T-helper 1 cell treated with Interleukin-12 subunit alpha and Interleukin-12 subunit beta and Interleukin-4 antibody, amounts not matched to agents 30 ng/mL and 1 ng/mL, for 36 hours (primary cell): ENCODE results near the gene FHIT. TPM values are rescaled to one million over a fixed set of nuclear protein-coding genes. Genes with fewer than 3 reads are reported as not detected.

Experiments
- intact Hi-C: fragments of 100-400 bp; cut with micrococcal nuclease; formaldehyde crosslinking; loops from one replicate; pipeline ENCODE4 v1.15.1; 2024
- total RNA-seq: library from RNA; stranded (reverse); gene quantifications from 2 replicates; pipeline ENCODE4 v1.2.3, GENCODE V29; 2022

FHIT gene
- total RNA-seq, 1 donor from 2014 or later, result 40.4 TPM

- intact Hi-C loops, result no loop called here
Observed at GRCh38 chr3:61172684-61173083, 78.6 kb downstream of the FHIT start.

GRCh38 chr3:61172203-61172602, 79.0 kb downstream of the FHIT start:
- intact Hi-C loops, result no loop called here

DNA sequence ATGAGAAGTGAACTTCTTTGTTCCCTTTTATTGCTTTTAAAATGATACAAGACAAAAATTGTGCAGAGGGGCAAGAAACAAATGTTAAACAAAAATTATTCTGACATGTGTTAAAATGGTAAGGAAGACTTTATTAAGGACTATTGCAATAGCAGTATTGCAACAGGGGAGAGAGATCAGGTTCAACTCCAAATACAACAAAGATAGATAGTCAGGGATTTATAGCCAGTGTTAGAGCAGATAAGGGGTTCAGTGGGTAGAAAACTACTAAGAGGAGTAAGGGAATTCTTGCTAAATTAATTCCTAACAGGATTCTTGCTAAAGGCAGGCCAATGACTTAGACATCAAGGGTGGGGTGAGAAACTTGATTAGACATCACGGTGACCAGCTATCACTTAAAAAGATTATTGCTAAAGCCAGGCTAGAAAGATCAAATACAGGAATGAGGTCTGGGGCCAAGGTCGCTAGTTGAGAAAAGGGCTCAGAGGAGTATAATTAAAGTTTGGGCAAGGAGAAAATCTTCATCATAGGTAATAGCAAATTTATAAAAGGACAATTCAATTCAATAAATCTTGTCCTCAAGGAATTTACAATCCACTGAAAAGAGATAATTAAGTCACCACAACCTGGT, 81.5 kb downstream of the FHIT start:
- intact Hi-C loops, result no loop called here

DNA sequence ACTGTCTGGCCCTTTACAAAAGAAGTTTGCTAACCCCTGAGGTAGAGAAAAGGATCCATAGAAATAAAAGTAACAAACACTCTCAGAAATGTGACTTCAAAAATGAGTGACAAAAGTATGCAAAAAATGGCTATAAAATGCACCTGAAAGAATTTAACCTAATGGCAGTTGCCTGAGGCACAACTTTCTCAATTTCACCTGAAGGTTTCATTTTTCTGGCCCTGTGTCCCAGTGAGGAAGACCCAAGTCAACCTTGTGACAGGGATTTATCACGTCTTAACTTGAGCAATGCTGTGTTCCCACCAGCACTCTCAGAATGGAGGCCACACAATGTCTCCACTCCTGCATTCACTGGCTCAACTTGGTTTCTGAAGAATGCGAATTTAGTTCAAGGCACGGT, 83.0 kb downstream of the FHIT start:
- intact Hi-C loops, result no loop called here

- intact Hi-C loops, result no loop called here
Observed at GRCh38 chr3:61162965-61163364, 88.3 kb downstream of the FHIT start.

DNA sequence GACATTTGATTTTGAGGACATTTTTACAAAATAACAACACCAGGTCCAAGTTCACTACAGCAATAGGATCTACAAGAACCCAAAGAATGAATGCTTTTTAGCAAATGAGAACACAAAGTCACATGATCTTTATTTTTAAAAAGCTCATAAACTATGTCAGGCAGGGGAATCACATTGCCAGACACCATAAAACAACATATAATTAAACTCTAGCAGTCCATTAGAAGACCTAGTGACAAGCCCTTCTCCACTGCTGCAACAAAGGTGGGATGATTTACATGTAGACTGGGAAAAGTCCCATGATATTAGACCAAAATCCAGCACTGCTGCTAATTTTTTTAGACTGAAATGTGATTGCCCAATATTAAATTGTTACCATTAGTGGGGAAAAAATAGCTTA, 92.6 kb downstream of the FHIT start:
- intact Hi-C loops, result no loop called here

DNA sequence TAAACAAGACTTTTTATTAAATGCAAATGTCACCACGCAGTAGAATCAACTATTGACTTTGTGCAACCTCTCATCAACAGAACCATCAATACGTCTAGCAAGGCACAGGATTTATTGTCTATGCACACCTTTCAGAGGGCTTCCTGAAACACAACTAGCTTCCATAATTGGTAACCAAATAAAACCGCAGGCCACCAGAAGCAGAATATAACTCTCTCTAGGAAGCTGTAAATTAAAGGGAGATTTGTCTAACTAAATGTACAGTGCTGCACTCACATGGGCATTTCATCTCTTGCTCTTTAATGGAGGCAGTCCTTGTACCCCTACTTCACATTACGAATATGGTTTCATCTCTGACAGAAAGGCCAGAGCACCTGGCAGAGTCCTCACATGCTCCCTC, 93.0 kb downstream of the FHIT start:
- intact Hi-C loops, result no loop called here

- intact Hi-C loops, result no loop called here
Observed at GRCh38 chr3:61157414-61157813, 93.8 kb downstream of the FHIT start.

- intact Hi-C loops, result no loop called here
Observed at GRCh38 chr3:61155701-61156292, 95.5 kb downstream of the FHIT start.

DNA sequence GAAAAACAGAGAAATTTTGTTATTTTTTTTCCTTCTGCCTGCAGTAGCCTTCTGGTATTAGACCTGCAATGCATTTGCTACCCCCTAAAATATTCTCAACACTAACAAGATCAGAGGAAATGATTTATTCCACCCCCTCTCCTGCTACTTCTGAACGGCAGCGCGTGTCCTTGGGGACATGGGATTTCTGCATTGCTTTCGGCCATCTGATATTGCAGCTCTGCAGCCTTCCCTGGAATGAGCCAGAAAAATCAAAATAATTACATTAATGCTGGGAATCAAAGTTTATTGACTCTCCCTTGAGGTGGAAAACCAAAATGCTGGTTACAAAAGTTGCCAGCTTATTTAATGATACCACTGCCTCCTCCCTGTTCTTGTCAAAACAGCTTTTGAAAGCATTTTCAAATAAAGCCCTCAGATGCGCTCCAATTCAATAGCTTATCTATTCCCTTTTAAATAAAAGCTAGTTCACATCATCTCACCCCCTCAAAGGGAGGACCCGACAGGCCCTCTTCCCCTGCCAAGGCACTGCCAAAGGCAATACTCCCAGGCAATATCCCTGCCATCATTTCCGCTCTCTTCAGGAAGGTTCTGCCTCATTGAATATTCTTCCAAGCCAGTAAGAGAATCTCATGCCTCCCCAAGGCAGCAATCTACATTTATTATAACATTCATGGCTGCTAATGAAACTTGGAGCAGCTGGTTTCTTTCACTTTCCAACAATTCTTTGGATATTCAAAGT, 96.6 kb downstream of the FHIT start:
- intact Hi-C loops, result no loop called here

DNA sequence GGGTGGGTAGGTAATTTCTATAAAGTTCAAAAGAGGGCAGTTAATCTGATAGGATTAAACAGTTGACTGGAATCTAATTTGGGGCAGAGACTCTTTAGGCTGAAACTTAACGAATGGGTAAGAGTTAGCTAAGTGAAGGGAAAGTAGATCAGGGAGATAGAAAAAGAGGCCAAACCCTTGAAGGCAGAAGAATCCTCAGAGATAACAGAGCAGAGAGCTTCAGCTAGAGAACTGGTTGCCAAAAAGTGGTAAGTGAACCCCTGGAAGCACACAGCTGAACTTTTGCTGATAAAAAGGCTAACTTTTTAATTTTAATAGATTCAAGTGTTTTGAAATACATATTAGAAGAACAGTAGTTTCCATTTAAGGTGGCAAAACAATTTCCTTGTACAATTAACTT, 99.2 kb downstream of the FHIT start:
- intact Hi-C loops, result no loop called here

GRCh38 chr3:61149236-61149635, 102.0 kb downstream of the FHIT start:
- intact Hi-C loops, result no loop called here

DNA sequence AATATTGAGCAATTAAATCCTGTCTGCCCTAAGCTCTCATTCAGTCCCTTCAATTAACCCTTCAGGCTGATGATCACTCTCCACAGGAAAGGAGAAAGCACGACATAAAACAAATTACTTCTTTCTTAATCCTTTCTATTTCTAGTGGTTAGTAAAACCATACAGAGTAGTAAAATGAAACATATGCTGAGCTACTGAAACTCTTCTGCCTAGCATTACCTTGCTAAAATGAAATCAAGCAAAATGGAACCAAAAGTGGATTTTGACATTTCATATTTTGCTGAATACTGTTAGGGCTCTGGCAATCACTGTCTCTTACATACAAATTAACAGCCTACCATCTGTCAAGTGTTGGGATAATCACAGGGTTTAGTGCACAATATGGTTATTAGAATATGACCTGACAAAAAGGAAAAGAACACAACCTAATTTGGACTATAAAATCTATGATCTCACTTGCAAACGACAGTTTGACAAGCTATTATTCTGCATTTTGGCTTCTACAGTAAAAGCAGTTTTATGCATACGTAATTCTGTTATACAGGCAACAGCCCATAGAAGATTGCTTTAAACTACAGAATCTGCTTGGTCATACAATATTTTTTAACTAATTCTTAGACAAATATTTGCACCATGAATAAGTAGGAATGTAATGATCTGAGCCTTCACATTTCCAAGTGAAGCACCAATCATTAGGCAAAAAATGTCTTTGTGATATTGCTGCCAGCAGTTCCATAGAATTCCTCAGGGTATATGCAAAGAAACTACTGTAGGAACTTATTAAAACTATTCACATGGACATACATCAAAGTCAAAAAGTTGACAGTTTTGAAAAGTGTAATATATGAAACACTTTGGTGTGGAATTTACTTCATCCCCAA, 105.0 kb downstream of the FHIT start:
- intact Hi-C loops, result no loop called here

- intact Hi-C loops, result no loop called here
Observed at GRCh38 chr3:61141697-61142096, 109.6 kb downstream of the FHIT start.

GRCh38 chr3:61141227-61141626, 110.0 kb downstream of the FHIT start:
- intact Hi-C loops, result no loop called here

GRCh38 chr3:61139686-61140085, 111.6 kb downstream of the FHIT start:
- intact Hi-C loops, result no loop called here

DNA sequence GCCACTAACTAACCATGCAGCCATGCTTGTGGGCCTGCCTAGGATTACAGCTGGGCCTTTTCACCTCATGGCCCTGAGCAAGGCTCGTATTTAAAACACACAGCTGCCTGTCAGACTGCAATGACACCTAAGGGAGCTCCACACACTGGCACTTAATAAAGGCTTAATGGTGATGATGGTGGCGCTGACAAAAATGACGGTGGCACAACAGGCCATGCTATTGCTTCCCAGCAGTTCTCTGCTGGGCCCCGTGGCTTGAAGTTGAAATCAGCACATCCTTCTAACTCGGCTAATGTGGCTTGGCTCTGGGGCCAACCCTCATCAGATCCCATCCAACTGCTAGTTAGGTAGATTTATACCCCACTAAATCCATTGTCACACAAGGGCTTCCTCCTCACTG, 112.9 kb downstream of the FHIT start:
- intact Hi-C loops, result no loop called here

DNA sequence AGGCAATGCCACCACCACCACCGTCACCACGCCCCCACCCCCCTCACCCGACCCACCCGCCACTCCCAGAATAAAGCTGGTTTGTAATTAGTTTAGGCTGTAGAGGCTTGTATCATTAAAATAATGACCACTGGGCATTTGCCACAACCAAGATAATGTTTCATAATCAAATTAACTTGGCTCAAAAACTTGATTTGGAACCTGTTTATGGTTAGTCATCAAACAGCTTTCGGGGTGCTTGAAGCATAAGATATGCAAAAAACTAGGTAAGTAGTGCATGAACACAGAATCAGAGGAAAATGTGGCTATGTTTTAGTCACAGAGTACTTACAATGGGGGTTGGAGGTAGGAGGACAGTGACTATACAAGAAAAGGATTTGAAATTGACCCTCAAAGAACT, 115.1 kb downstream of the FHIT start:
- intact Hi-C loops, result no loop called here

- intact Hi-C loops, result no loop called here
Observed at GRCh38 chr3:61134532-61134931, 116.7 kb downstream of the FHIT start.

GRCh38 chr3:61132062-61132461, 119.2 kb downstream of the FHIT start:
- intact Hi-C loops, result no loop called here

- intact Hi-C loops, result no loop called here
Observed at GRCh38 chr3:61118830-61119229, 132.4 kb downstream of the FHIT start.
